ENCODE measurements around the gene SMIM45.
A peak's percentile ranks its signal among the peaks of the same experiment; 100 is the strongest.

SMIM45 gene

GRCh38 chr22:41951898-41952474 is at the start of gene SMIM45:
SMIM45 (plus strand) TSS chr22:41952150.
- WGBS = 92% methylated on average over 2 of the region's 16 CpGs
- TF ChIP-seq, protein P1, sequence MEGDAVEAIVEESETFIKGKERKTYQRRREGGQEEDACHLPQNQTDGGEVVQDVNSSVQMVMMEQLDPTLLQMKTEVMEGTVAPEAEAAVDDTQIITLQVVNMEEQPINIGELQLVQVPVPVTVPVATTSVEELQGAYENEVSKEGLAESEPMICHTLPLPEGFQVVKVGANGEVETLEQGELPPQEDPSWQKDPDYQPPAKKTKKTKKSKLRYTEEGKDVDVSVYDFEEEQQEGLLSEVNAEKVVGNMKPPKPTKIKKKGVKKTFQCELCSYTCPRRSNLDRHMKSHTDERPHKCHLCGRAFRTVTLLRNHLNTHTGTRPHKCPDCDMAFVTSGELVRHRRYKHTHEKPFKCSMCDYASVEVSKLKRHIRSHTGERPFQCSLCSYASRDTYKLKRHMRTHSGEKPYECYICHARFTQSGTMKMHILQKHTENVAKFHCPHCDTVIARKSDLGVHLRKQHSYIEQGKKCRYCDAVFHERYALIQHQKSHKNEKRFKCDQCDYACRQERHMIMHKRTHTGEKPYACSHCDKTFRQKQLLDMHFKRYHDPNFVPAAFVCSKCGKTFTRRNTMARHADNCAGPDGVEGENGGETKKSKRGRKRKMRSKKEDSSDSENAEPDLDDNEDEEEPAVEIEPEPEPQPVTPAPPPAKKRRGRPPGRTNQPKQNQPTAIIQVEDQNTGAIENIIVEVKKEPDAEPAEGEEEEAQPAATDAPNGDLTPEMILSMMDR (IDR thresholded peaks at IDR 0.05) = no peak
- TF ChIP-seq EP300 (IDR thresholded peaks at IDR 0.05) = no peak
- TF ChIP-seq POLR2A (IDR thresholded peaks at IDR 0.05) = no peak
- TF ChIP-seq POLR2AphosphoS5 (IDR thresholded peaks at IDR 0.05) = no peak
- Histone ChIP-seq H3K27me3 (peaks cover 7% of the 10 kb centered on the region), H3K4me3 (no peak within 1 kb of the TSS), H3K27ac (no peak within 1 kb of the TSS), H3K9me3 (no peaks in the 10 kb centered on the region), H3K36me3 (no peaks in the 10 kb centered on the region), H3K4me1 (no peaks in the 10 kb centered on the region)
- DNase-seq (ENCODE audit: low spot score in 2 of 2) = no peak

DNA sequence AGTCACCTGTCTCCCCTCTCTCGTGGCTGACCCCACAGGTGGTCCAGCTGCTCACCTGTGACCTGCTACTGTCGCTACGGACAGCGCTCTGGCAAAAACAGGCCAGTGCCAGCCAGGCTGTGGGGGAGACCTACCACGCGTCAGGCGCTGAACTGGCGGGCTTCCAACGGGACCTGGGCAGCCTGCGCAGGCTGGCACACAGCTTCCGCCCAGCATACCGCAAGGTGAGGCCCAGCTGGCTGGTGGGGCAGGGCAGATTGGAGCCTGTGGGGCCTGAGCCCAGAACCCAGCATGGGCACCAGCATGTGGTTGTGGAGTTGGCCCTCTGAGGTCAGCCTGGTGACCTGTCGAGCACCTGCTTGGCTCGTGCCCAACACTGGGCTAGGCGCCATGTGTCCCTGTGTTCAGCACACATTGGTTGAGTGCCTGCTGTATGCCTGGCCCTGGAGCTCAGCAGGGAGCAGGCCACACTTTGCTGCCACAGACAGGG is 49.0 kb upstream of the SMIM45 start:
- Histone ChIP-seq H3K27me3 (no peaks in the 10 kb centered on the region), H3K9me3 (no peaks in the 10 kb centered on the region), H3K4me1 (no peaks in the 10 kb centered on the region), H3K36me3 (peaks cover 82% of the 10 kb centered on the region), H3K27ac (peak overlapping the region; percentile 10), H3K4me3 (no peak overlapping the region)
- TF ChIP-seq POLR2A (IDR thresholded peaks at IDR 0.05) (no peak), EP300 (IDR thresholded peaks at IDR 0.05) (no peak), POLR2AphosphoS5 (IDR thresholded peaks at IDR 0.05) (no peak)
- TF ChIP-seq, protein P1 (IDR thresholded peaks at IDR 0.05) = no peak
- no CpG with 5 or more reads among the region's 15 CpGs for WGBS
- no peak for DNase-seq (ENCODE audit: low spot score in 2 of 2)

DNA sequence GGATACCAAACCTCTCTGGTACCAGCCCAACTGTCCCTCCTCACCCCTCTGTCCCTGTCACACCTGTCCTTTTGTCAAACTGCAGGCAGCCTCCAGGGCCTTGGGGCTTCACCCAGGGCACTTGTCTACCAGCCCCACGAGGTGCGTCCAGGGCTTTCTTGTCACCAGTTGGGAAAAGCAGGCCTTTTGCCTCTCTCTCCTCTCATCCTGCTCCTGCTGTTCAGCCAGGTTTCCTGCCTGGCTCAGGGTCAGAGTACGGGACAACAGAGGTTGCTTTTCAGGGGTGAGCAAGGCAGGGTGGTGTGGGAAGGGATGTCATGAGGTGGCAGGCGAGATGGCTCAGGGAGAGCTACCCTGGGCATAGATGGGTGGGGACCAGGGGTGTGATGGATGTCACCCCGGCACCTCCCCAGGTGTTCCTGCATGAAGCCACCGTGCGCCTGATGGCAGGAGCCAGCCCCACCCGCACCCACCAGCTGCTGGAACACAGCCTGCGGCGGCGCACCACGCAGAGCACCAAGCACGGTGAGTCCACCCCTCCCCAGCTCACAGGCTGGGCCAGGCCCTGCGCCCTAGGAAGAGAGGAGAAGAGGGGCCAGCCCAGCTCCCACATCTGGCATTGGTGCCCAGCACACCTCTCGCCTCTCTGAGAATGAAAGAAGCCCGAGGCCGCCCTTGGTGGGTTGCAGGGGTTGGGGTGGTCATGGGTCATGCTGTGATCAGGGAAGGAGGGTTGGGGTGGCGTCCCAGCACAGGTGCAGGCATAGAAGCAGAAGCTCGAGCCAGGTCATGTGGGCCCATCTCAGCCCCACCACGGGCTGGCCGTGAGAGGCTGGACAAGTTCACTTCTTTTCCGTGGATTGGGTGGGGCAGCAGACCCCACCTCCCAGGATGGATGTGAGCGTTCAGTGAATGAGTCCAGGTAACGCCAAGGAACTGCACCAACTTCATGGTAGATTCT is 47.2 kb upstream of the SMIM45 start:
- Histone ChIP-seq H3K27ac (no peak overlapping the region), H3K27me3 (peaks cover 6% of the 10 kb centered on the region), H3K4me1 (peaks cover 16% of the 10 kb centered on the region), H3K9me3 (no peaks in the 10 kb centered on the region), H3K36me3 (peaks cover 64% of the 10 kb centered on the region), H3K4me3 (no peak overlapping the region)
- WGBS = 89% methylated on average over 15 of the region's 24 CpGs
- TF ChIP-seq POLR2A (IDR thresholded peaks at IDR 0.05) = no peak
- TF ChIP-seq EP300 (IDR thresholded peaks at IDR 0.05) = no peak
- TF ChIP-seq, protein P1 (IDR thresholded peaks at IDR 0.05) = no peak
- no peak for TF ChIP-seq POLR2AphosphoS5 (IDR thresholded peaks at IDR 0.05)
- no peak for DNase-seq (ENCODE audit: low spot score in 2 of 2)

DNA sequence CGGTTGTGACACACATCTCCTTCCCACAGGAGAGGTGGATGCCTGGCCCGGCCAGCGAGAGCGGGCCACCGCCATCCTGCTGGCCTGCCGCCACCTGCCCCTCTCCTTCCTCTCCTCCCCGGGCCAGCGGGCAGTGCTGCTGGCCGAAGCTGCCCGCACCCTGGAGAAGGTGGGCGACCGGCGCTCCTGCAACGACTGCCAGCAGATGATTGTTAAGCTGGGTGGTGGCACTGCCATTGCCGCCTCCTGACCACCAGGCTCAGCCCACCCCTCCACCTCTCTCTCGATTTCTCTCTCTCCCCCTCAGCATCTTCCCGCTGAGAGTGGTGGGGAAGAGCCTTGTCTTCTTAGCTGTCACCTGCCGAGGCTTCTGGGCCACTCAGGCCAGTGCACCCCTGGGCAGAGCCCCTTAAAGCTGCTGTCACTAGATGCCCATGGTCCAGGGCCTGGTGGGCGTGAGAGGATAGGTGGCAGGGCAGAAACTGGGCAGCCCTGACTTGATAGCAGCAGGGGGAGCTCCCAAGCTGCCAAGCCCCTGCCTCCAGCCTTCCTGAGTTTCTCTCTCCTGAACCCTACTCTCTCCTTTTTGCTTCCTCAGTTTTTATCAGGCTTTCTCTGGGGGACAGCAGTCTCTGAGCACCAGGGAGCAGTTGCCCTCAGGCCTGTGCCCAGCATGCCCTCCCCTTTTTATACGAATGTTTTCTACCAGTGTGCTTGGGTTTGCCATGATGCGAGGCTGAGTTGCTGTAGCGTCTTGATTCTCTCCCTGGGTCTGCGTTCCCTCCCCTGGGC is 46.3 kb upstream of the SMIM45 start:
- no peak for TF ChIP-seq POLR2A (IDR thresholded peaks at IDR 0.05)
- TF ChIP-seq POLR2AphosphoS5 (IDR thresholded peaks at IDR 0.05) = no peak
- no peak for TF ChIP-seq EP300 (IDR thresholded peaks at IDR 0.05)
- TF ChIP-seq, protein P1 (IDR thresholded peaks at IDR 0.05) = no peak
- DNase-seq (ENCODE audit: low spot score in 2 of 2) = no peak
- WGBS = 90% methylated on average over 21 of the region's 23 CpGs
- peaks cover 14% of the 10 kb centered on the region for H3K27me3 ChIP-seq
- H3K4me1 ChIP-seq = peaks cover 25% of the 10 kb centered on the region
- H3K27ac ChIP-seq = no peak overlapping the region
- H3K4me3 ChIP-seq = no peak overlapping the region
- H3K36me3 ChIP-seq = peaks cover 56% of the 10 kb centered on the region
- H3K9me3 ChIP-seq = no peaks in the 10 kb centered on the region

Measured in suprapubic skin (tissue), 4 donors.